Mesothelial cell of epicardium (in vitro differentiated cells): ENCODE measurements around the gene RND2. TPM values are rescaled to one million over a fixed set of nuclear protein-coding genes. Genes with fewer than 3 reads are reported as not detected.

ENCODE experiments used
- DNase-seq, 2 experiments: peaks; one replicate each; pipeline ENCODE4 v3.0.0; 2021; ENCODE audit warnings: low spot score in 2 of 2; ENCODE audit not compliant: unreplicated experiment in 2 of 2
- H3K27ac Mint-ChIP-seq: 2 replicates; pipeline ENCODE4 v1.8.0; 2021; ENCODE audit warnings: mixed read lengths
- H3K27me3 Mint-ChIP-seq: 2 replicates; pipeline ENCODE4 v1.8.0; 2021; ENCODE audit warnings: low read depth, mixed read lengths
- H3K36me3 Mint-ChIP-seq: 2 replicates; pipeline ENCODE4 v1.8.0; 2021; ENCODE audit warnings: mixed read lengths
- H3K4me1 Mint-ChIP-seq: 2 replicates; pipeline ENCODE4 v1.8.0; 2021; ENCODE audit warnings: mixed read lengths
- H3K4me3 Mint-ChIP-seq: 2 replicates; pipeline ENCODE4 v1.8.0; 2021; ENCODE audit warnings: mild to moderate bottlenecking, moderate library complexity, mixed read lengths
- H3K9me3 Mint-ChIP-seq: 2 replicates; pipeline ENCODE4 v1.8.0; 2021; ENCODE audit warnings: mixed read lengths
- total RNA-seq: library from RNA; stranded (reverse); gene quantifications from 3 replicates; pipeline ENCODE4 v1.2.1, GENCODE V29; 2021
- TF ChIP-seq, protein P1 (sequence below): fragments of 200-600 bp; sonication (generic); IDR thresholded peaks from one replicate; pipeline ENCODE4 v1.5.0; 2021; ENCODE audit warnings: antibody characterized with exemption; ENCODE audit not compliant: unreplicated experiment

Gene RND2
- total RNA-seq, 1 donor from 2014 or later: 8.7 TPM

DNA sequence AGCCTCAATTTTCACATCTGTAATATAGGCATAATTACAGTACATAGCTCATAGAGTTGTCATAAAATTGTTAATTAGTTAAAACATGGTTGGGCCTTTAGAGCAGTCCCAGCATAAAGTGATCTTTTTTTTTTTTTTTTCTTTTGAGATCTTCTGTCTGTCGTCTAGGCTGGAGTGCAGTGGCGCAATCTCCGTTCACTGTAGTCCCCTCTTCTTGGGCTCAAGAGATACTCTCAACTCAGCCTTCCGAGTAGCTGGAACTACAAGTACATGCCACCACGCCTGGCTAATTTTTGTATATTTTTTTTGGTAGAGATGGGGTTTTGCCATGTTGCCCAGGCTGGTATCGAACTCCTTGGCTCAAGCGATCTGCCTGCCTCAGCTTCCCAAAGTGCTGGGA lies 31.0 kb downstream of the RND2 start:
- TF ChIP-seq, protein P1, sequence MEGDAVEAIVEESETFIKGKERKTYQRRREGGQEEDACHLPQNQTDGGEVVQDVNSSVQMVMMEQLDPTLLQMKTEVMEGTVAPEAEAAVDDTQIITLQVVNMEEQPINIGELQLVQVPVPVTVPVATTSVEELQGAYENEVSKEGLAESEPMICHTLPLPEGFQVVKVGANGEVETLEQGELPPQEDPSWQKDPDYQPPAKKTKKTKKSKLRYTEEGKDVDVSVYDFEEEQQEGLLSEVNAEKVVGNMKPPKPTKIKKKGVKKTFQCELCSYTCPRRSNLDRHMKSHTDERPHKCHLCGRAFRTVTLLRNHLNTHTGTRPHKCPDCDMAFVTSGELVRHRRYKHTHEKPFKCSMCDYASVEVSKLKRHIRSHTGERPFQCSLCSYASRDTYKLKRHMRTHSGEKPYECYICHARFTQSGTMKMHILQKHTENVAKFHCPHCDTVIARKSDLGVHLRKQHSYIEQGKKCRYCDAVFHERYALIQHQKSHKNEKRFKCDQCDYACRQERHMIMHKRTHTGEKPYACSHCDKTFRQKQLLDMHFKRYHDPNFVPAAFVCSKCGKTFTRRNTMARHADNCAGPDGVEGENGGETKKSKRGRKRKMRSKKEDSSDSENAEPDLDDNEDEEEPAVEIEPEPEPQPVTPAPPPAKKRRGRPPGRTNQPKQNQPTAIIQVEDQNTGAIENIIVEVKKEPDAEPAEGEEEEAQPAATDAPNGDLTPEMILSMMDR: no peak
- H3K27me3 Mint-ChIP-seq: no peaks in the 10 kb centered on the region
- no peaks in the 10 kb centered on the region for H3K4me1 Mint-ChIP-seq
- no peak overlapping the region for H3K27ac Mint-ChIP-seq
- DNase-seq: no peak
- no peaks in the 10 kb centered on the region for H3K9me3 Mint-ChIP-seq
- no peak overlapping the region for H3K4me3 Mint-ChIP-seq
- H3K36me3 Mint-ChIP-seq: peaks cover 9% of the 10 kb centered on the region

GRCh38 chr17:43062984-43063638 lies 38.1 kb downstream of the RND2 start:
- H3K36me3 Mint-ChIP-seq: no peaks in the 10 kb centered on the region
- H3K27me3 Mint-ChIP-seq: no peaks in the 10 kb centered on the region
- H3K4me1 Mint-ChIP-seq: no peaks in the 10 kb centered on the region
- TF ChIP-seq, protein P1: no peak
- no peak overlapping the region for H3K4me3 Mint-ChIP-seq
- DNase-seq: no peak
- no peak overlapping the region for H3K27ac Mint-ChIP-seq
- H3K9me3 Mint-ChIP-seq: no peaks in the 10 kb centered on the region

- H3K36me3 Mint-ChIP-seq: no peaks in the 10 kb centered on the region
- H3K27ac Mint-ChIP-seq: no peak overlapping the region
- TF ChIP-seq, protein P1: no peak
- no peaks in the 10 kb centered on the region for H3K27me3 Mint-ChIP-seq
- no peaks in the 10 kb centered on the region for H3K9me3 Mint-ChIP-seq
- no peak overlapping the region for H3K4me3 Mint-ChIP-seq
- H3K4me1 Mint-ChIP-seq: no peaks in the 10 kb centered on the region
- DNase-seq: no peak
Measured at GRCh38 chr17:43068570-43069367, 43.7 kb downstream of the RND2 start.

DNA sequence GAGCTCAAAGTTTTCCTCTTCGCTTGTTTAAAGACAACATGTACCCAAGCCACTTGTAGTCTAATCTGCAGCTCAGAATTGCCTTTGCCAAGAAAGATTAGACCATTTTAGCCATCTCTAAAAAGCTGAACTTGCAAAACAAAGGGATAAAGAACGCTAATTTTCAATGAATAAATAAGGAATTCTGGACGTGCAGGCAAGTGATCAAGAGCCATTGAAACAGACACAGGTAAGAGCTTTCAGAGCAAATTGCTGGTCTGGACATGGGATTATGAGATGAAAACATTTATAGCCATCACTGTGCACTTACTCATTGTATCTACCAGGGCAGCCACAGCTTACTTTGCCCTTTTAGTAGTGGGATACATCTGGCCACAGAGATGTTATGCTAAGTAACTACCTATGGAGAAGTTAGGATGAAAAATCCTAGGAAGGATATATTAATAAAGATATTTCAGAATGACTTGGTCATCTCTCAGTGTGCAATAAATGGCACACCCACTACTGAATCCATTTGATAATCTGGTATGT lies 44.4 kb downstream of the RND2 start:
- Mint-ChIP-seq H3K36me3 (peaks cover 3% of the 10 kb centered on the region), H3K4me1 (no peaks in the 10 kb centered on the region), H3K27ac (no peak overlapping the region), H3K27me3 (no peaks in the 10 kb centered on the region), H3K4me3 (no peak overlapping the region), H3K9me3 (no peaks in the 10 kb centered on the region)
- TF ChIP-seq, protein P1: no peak
- DNase-seq: no peak

DNA sequence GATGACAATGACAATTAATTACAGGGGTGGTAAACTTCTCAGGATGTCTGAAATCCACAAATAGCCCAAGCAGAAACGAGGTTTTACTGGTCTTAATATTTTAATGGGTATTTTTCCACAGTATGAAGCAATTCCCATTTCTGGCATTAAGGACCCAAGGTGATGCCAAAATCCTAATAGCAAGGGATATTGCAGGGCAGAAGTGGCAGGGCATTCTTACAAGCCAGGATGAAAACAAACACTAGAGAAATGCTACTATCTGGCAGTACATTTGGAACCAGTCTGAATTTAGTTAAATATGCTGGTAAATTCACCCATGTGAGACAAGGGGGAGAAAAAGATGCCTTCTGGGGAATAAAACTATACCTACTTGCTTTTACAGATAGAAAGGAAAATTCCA lies 45.2 kb downstream of the RND2 start:
- Mint-ChIP-seq H3K4me3 (no peak overlapping the region), H3K4me1 (no peaks in the 10 kb centered on the region)
- DNase-seq: no peak

More for the DNA sequence above, 45.2 kb downstream of the RND2 start:
- TF ChIP-seq, protein P1: no peak
- Mint-ChIP-seq H3K27me3 (no peaks in the 10 kb centered on the region), H3K36me3 (peaks cover 3% of the 10 kb centered on the region), H3K9me3 (no peaks in the 10 kb centered on the region), H3K27ac (no peak overlapping the region)
